NCI-H460 (cell line): Measurements from ENCODE around the gene UBE2H. TPM values are rescaled to one million over a fixed set of nuclear protein-coding genes. Genes with fewer than 3 reads are reported as not detected.

ENCODE experiments used
- DNase-seq: peaks from one replicate; pipeline ENCODE4 v3.0.0-alpha.2; 2016; ENCODE audit warnings: low read depth; ENCODE audit errors: extremely low read depth
- total RNA-seq: library from RNA; depleted of rRNA; stranded (reverse); fragments of >200 nt; shearing (Covaris generic); gene quantifications from 2 replicates; pipeline ENCODE4 v1.2.3, GENCODE V29; 2014

The UBE2H gene
- total RNA-seq, 1 experiment from 2014 or later = 60.0 TPM

- DNase-seq = no peak
Measured at GRCh38 chr7:129951226-129952085, 1.3 kb downstream of the UBE2H start.

GRCh38 chr7:129950933-129951225 is 1.9 kb downstream of the UBE2H start:
- DNase-seq = no peak

- DNase-seq = no peak
Measured at GRCh38 chr7:129950191-129950932, 2.4 kb downstream of the UBE2H start.

GRCh38 chr7:129949292-129950133 is 3.2 kb downstream of the UBE2H start:
- DNase-seq = no peak

GRCh38 chr7:129948877-129949291 is 3.9 kb downstream of the UBE2H start:
- DNase-seq = peak; percentile 80

- DNase-seq = no peak
Measured at GRCh38 chr7:129948338-129948737, 4.4 kb downstream of the UBE2H start.

GRCh38 chr7:129947701-129948100 is 5.1 kb downstream of the UBE2H start:
- no peak for DNase-seq

- DNase-seq = no peak
Measured at GRCh38 chr7:129947049-129947448, 5.7 kb downstream of the UBE2H start.

GRCh38 chr7:129946282-129946681 is 6.5 kb downstream of the UBE2H start:
- DNase-seq = no peak

- DNase-seq = no peak
Measured at GRCh38 chr7:129943352-129943751, 9.4 kb downstream of the UBE2H start.

GRCh38 chr7:129940329-129940728 is 12.4 kb downstream of the UBE2H start:
- no peak for DNase-seq

GRCh38 chr7:129939881-129940280 is 12.9 kb downstream of the UBE2H start:
- no peak for DNase-seq

- DNase-seq = no peak
Measured at GRCh38 chr7:129933627-129934026, 19.1 kb downstream of the UBE2H start.

GRCh38 chr7:129926618-129927017 is 26.1 kb downstream of the UBE2H start:
- no peak for DNase-seq

GRCh38 chr7:129925416-129926002 is 27.3 kb downstream of the UBE2H start:
- no peak for DNase-seq

GRCh38 chr7:129924602-129925001 is 28.2 kb downstream of the UBE2H start:
- no peak for DNase-seq

- peak; percentile 4 for DNase-seq
Measured at GRCh38 chr7:129923709-129924108, 29.1 kb downstream of the UBE2H start.

- DNase-seq = no peak
Measured at GRCh38 chr7:129919492-129919891, 33.3 kb downstream of the UBE2H start.

GRCh38 chr7:129918922-129919321 is 33.8 kb downstream of the UBE2H start:
- no peak for DNase-seq

GRCh38 chr7:129917934-129918333 is 34.8 kb downstream of the UBE2H start:
- no peak for DNase-seq
